Neutrophil (primary cell): ENCODE results near the gene CERT1.

Source experiments
- H3K27ac ChIP-seq: fragments of 200-600 bp; sonication (generic); 2 replicates; pipeline ENCODE4 v1.5.1; 2016; ENCODE audit warnings: mild to moderate bottlenecking, moderate library complexity
- H3K27me3 ChIP-seq: fragments of 200-600 bp; sonication (generic); 2 replicates; pipeline ENCODE4 v1.6.0; 2016; ENCODE audit warnings: mild to moderate bottlenecking
- H3K36me3 ChIP-seq: fragments of 200-600 bp; sonication (generic); 2 replicates; pipeline ENCODE4 v1.5.1; 2017
- H3K4me1 ChIP-seq, 2 experiments: fragments of 200-600 bp in 1 of 2; sonication (generic) in 1 of 2; 1 replicate in 1 of 2; 2 replicates in 1 of 2; pipeline versions ENCODE4 v1.5.1 to v1.6.1; 2013 to 2016; ENCODE audit warnings: low read depth in 1 of 2, low read length in 1 of 2, mild to moderate bottlenecking in 1 of 2, moderate library complexity in 1 of 2; ENCODE audit not compliant: control insufficient read depth in 1 of 2, insufficient read depth in 1 of 2
- H3K4me3 ChIP-seq, 2 experiments: fragments of 200-600 bp in 1 of 2; sonication (generic) in 1 of 2; 1 replicate in 1 of 2; 2 replicates in 1 of 2; pipeline ENCODE4 v1.5.1; 2013 to 2016; ENCODE audit warnings: low read depth in 1 of 2, low read length in 1 of 2, mild to moderate bottlenecking in 1 of 2, moderate library complexity in 1 of 2
- H3K9me3 ChIP-seq: fragments of 200-600 bp; sonication (generic); 2 replicates; pipeline ENCODE4 v1.5.1; 2016
- CTCF ChIP-seq: fragments of 200-600 bp; sonication (generic); IDR thresholded peaks from 2 replicates; pipeline ENCODE4 v1.5.1; 2016; ENCODE audit warnings: antibody characterized with exemption

The CERT1 gene

GRCh38 chr5:75529185-75529584 is 17.8 kb upstream of the CERT1 start:
- Histone ChIP-seq H3K4me3 (no peak overlapping the region), H3K36me3 (no peaks in the 10 kb centered on the region), H3K27ac (no peak overlapping the region), H3K9me3 (no peaks in the 10 kb centered on the region), H3K27me3 (no peaks in the 10 kb centered on the region), H3K4me1 (peaks cover 16 to 22% of the 10 kb centered on the region in 2 experiments)
- TF ChIP-seq CTCF, result no peak

GRCh38 chr5:75526070-75526469 is 14.6 kb upstream of the CERT1 start:
- Histone ChIP-seq H3K4me1 (peaks cover 28 to 34% of the 10 kb centered on the region in 2 experiments), H3K27me3 (no peaks in the 10 kb centered on the region), H3K9me3 (no peaks in the 10 kb centered on the region), H3K4me3 (no peak overlapping the region), H3K36me3 (no peaks in the 10 kb centered on the region), H3K27ac (peak overlapping the region; percentile 71)
- TF ChIP-seq CTCF, result no peak

- peak overlapping the region; percentile 71 for H3K27ac ChIP-seq
- no peaks in the 10 kb centered on the region for H3K9me3 ChIP-seq
- H3K4me3 ChIP-seq, result no peak overlapping the region
- no peaks in the 10 kb centered on the region for H3K27me3 ChIP-seq
- no peaks in the 10 kb centered on the region for H3K36me3 ChIP-seq
- no peak for TF ChIP-seq CTCF
- peaks cover 28 to 34% of the 10 kb centered on the region in 2 experiments for H3K4me1 ChIP-seq
Measured at GRCh38 chr5:75525344-75525743, 13.9 kb upstream of the CERT1 start.

GRCh38 chr5:75524591-75524990 is 13.2 kb upstream of the CERT1 start:
- TF ChIP-seq CTCF, result no peak
- Histone ChIP-seq H3K36me3 (no peaks in the 10 kb centered on the region), H3K9me3 (no peaks in the 10 kb centered on the region), H3K4me3 (no peak overlapping the region), H3K4me1 (peaks cover 28 to 34% of the 10 kb centered on the region in 2 experiments), H3K27me3 (no peaks in the 10 kb centered on the region), H3K27ac (peak overlapping the region; percentile 74)

- H3K4me1 ChIP-seq, result peaks cover 28 to 34% of the 10 kb centered on the region in 2 experiments
- H3K27me3 ChIP-seq, result no peaks in the 10 kb centered on the region
- no peak for TF ChIP-seq CTCF
- no peaks in the 10 kb centered on the region for H3K9me3 ChIP-seq
- peak overlapping the region; percentile 74 for H3K27ac ChIP-seq
- H3K4me3 ChIP-seq, result peak overlapping the region in 1 of 2 experiments; percentile 30
- no peaks in the 10 kb centered on the region for H3K36me3 ChIP-seq
Measured at GRCh38 chr5:75524071-75524470, 12.6 kb upstream of the CERT1 start.

- Histone ChIP-seq H3K4me3 (no peak overlapping the region), H3K36me3 (no peaks in the 10 kb centered on the region), H3K4me1 (peaks cover 28 to 34% of the 10 kb centered on the region in 2 experiments), H3K9me3 (no peaks in the 10 kb centered on the region), H3K27ac (peak overlapping the region; percentile 74), H3K27me3 (no peaks in the 10 kb centered on the region)
- TF ChIP-seq CTCF, result no peak
Measured at GRCh38 chr5:75523275-75523674, 11.8 kb upstream of the CERT1 start.
